IMR-90 (cell line): ENCODE data around the gene KCNA10.

Experiments
- CEBPB ChIP-seq: IDR thresholded peaks from 2 replicates; pipeline ENCODE4 v1.6.1; 2012; ENCODE audit warnings: low read depth, low read length, improper control_type of control experiment
- CTCF ChIP-seq: conservative IDR thresholded peaks from 2 replicates; pipeline ENCODE4 v1.5.1; 2012; ENCODE audit warnings: mild to moderate bottlenecking, low read depth, low read length, improper control_type of control experiment
- ELK1 ChIP-seq: fragments of 150-350 bp; IDR thresholded peaks from 2 replicates; pipeline ENCODE4 v1.6.1; 2016; ENCODE audit warnings: low read depth, mild to moderate bottlenecking, low read length, moderate library complexity, borderline replicate concordance
- FOS ChIP-seq: fragments of 150-350 bp; IDR thresholded peaks from 2 replicates; pipeline ENCODE4 v1.6.1; 2016; ENCODE audit warnings: low read depth, low read length
- MAZ ChIP-seq: IDR thresholded peaks from 2 replicates; pipeline ENCODE4 v1.6.1; 2012; ENCODE audit warnings: low read depth, mild to moderate bottlenecking, low read length, improper control_type of control experiment, moderate library complexity, borderline replicate concordance
- MXI1 ChIP-seq: IDR thresholded peaks from 2 replicates; pipeline ENCODE4 v1.6.1; 2012; ENCODE audit warnings: low read depth, mild to moderate bottlenecking, low read length, moderate library complexity, borderline replicate concordance
- POLR2A ChIP-seq: IDR thresholded peaks from 2 replicates; pipeline ENCODE4 v1.6.1; 2012; ENCODE audit warnings: mild to moderate bottlenecking, low read depth, low read length
- RAD21 ChIP-seq: IDR thresholded peaks from 2 replicates; pipeline ENCODE4 v1.6.1; 2012; ENCODE audit warnings: low read length, improper control_type of control experiment
- RCOR1 ChIP-seq: IDR thresholded peaks from 2 replicates; pipeline ENCODE4 v1.6.1; 2012; ENCODE audit warnings: mild to moderate bottlenecking, low read length, improper control_type of control experiment; ENCODE audit not compliant: insufficient replicate concordance
- RFX5 ChIP-seq: IDR thresholded peaks from 2 replicates; pipeline ENCODE4 v1.8.0; 2012; ENCODE audit warnings: low read depth, mild to moderate bottlenecking, low read length, moderate library complexity
- USF2 ChIP-seq: fragments of 150-350 bp; IDR thresholded peaks from 2 replicates; pipeline ENCODE4 v1.6.1; 2017; ENCODE audit warnings: mild to moderate bottlenecking, antibody characterized with exemption, low read length, low read depth

- TF ChIP-seq CTCF (no peak), MXI1 (no peak), POLR2A (no peak), USF2 (no peak), MAZ (no peak), ELK1 (no peak), CEBPB (no peak), RCOR1 (no peak), RAD21 (no peak), FOS (no peak), RFX5 (no peak)
Measured at GRCh38 chr1:110509655-110510054, 9.3 kb downstream of the KCNA10 start.
